ENCODE data around the gene PLP1.
"Not testable (repeated sequence)": the region's sequence is repeated elsewhere in the genome, so short reads cannot be mapped to it uniquely, and the experiment has no call there.

PLP1 gene, protein sequence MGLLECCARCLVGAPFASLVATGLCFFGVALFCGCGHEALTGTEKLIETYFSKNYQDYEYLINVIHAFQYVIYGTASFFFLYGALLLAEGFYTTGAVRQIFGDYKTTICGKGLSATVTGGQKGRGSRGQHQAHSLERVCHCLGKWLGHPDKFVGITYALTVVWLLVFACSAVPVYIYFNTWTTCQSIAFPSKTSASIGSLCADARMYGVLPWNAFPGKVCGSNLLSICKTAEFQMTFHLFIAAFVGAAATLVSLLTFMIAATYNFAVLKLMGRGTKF

DNA sequence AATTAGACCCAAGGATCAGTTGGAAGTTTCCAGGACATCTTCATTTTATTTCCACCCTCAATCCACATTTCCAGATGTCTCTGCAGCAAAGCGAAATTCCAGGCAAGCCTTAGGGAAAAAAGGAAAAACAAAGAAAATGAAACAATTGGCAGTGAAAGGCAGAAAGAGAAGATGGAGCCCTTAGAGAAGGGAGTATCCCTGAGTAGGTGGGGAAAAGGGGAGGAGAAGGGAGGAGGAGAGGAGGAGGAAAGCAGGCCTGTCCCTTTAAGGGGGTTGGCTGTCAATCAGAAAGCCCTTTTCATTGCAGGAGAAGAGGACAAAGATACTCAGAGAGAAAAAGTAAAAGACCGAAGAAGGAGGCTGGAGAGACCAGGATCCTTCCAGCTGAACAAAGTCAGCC, at the start of gene PLP1:
TSS of gene PLP1 (plus strand) at position 295 of the 400 bp plus-strand sequence. CDS start 156 bp downstream, outside the sequence.
- DNase-seq (ENCODE audit: low spot score), result no peak

- no peak for DNase-seq (ENCODE audit: low spot score)
Measured at GRCh38 chrX:103727115-103727514, 49.5 kb upstream of the PLP1 start.

DNA sequence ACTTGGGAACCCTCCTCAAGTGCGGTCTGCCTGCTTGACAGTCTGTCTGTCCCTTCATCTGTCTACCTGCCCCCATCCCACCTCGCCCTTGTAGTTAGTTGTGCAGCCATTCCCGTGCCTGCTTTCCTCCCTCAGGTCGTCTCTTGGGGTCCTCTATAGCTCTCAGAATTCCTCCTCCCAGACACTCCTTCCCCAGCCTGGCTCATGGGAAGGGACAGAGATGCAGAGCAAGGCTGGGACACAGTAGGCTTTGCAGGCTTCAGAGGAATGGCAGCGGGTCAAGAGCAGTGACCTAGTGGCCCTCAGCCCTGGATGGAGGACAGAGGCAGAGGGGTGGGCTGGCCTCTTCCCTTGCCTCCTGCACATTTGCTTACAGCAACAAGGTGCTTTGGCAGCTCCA, 47.6 kb upstream of the PLP1 start:
- DNase-seq (ENCODE audit: low spot score), result no peak

DNA sequence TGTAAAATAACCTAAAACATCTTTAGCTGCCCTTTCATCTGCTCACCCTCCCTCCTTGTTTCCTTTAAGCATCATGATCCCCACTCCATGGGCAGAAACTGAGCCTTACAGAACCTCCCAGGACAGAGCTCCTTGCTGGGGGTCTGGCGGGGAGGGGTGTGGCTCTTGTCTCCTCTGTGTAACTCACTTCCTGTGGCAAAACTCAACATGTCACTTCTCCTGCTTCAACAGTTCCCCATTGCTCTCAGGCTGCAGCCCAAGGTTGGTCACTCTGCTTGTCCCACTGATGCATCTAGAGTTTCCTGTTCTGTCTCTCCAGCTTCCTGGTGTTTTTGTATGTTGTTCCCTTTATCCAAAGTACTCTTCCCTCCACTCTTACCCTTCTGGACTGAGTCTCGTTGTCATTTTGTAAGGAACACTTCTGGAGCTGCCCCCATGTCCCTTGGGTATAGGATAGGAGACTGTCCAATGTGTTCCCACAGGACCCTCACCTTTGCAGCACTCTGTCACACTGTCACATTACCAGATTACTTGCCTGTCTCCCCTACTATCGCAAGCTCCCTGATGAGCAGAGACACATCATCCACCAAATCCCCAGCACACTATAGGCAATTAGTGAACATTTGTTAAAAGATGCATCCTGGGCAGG, 46.4 kb upstream of the PLP1 start:
- DNase-seq (ENCODE audit: low spot score), result no peak

- DNase-seq (ENCODE audit: low spot score), result peak; percentile 64
Measured at GRCh38 chrX:103730796-103731493, 45.7 kb upstream of the PLP1 start.

GRCh38 chrX:103733017-103733416, 43.6 kb upstream of the PLP1 start:
- no peak for DNase-seq (ENCODE audit: low spot score)

- DNase-seq (ENCODE audit: low spot score), result no peak
Measured at GRCh38 chrX:103734125-103734760, 42.4 kb upstream of the PLP1 start.

DNA sequence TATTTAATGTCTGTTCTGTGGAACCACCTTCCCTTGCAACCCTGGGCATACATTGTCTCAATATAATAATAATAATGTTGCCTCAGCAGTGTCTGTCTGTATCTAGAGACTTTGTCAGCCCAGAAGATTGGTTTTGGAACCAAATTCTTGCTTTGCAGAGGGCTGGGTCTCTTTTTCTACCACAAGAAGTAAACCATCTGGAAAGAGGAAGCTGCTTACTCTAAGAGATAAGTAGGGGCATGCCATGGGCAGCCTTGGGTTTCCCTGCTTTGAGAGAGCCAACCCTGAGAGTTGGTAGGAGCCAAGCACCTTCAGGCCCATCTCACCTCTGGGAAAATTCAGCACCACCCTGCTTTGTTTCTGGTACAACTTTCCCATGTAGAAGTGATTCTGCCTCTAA, 38.9 kb upstream of the PLP1 start:
- DNase-seq (ENCODE audit: low spot score), result no peak

DNA sequence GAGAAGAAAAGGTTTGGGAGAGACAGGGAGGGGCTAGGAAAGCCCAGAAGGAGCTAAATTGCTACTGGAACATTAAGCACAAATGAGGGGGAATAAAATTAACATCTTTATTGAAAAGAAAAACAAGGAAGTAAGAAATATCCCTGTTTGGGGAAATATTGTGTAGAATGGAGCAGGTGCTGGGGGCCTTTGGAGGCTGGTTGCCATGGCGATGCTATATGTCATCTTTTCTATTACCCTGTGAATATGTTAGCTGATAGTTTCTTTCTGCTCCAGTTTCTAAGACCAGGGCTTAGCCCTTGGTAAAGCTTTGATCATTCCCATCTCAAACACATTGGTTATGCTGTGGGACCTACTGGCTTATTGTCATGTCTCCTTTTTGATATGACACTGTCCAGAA, 37.2 kb upstream of the PLP1 start:
- no peak for DNase-seq (ENCODE audit: low spot score)

GRCh38 chrX:103741879-103742278, 34.8 kb upstream of the PLP1 start:
- DNase-seq (ENCODE audit: low spot score), result no peak

DNA sequence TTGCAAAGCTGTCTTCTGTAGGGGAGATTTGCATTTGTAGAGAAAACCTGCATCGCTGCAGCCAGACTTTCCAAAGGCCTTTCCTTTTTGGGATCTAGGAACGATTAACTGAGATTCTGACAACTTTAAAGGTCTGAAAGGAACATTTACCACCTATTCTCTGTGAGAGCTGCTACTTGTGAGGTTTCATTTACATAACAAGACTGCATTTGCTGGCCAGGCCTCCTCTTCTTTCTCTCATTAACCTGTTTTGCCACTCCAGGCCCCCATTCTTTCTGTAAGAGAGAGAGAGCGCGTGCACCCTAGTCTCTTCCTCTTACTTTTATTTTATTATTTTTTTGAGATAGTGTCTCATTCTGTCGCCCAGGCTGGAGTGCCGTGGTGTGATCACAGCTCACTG, 34.3 kb upstream of the PLP1 start:
- DNase-seq (ENCODE audit: low spot score), result no peak

DNA sequence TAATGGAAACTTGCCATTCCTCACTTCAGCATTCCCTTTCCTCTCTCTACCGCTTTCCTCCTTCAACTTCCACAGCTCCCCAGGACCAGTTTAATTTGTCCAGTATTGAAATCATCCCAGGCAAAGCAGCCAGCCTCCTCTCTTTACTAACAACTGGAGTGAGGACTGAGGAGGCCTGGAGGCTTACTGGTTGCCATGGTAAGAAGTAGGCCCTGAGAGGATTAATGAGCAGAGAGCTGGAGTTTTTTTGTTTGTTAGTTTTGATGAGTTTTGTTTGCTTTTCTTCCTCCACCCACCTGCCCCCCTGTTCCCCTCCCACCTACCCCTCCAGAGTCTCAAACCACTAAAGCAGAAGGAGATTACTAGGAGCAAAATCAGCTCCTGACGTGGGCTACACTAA, 29.5 kb upstream of the PLP1 start:
- no peak for DNase-seq (ENCODE audit: low spot score)

- DNase-seq (ENCODE audit: low spot score), result no peak
Measured at GRCh38 chrX:103754401-103754800, 22.2 kb upstream of the PLP1 start.

GRCh38 chrX:103756736-103757135, 19.9 kb upstream of the PLP1 start:
- no peak for DNase-seq (ENCODE audit: low spot score)

DNA sequence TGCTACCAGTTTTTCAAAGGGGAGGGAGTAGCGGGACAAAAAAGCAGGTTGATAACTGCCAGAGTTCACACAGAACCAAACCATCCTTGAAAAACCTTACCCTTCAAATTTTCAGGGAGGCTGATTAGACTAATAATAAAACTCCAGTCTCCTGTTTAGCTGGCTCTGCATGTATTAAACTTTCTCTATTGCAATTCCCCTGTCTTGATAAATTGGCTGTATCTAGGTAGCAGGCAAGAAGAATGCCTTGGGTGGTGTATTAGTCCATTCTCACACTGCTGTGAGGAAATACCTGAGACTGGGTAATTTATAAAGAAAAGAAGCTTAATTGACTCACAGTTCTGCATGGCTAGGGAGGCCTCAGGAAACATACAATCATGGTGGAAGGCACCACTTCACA, 18.1 kb upstream of the PLP1 start:
- DNase-seq (ENCODE audit: low spot score), result no peak

DNA sequence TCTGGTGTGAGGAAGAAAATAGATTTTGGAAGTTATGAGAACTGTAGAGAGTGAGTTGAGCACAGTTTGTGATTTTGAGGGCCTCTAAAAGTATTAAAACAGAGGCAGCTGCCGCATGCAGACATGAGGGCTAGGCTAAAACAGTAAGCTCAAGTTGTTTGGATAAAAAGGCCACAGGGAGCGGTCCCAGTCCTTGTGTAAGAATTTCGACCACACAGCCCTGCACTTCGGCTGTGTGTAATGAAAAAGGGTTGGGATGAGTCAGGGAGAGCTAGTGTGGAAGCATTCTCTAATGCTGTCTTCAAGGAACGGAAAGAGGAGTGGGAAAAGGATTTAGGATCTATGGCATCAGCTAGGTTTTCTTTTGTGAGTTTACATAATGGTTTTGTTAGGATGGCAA, 13.1 kb upstream of the PLP1 start:
- DNase-seq (ENCODE audit: low spot score), result not testable (repeated sequence)

DNA sequence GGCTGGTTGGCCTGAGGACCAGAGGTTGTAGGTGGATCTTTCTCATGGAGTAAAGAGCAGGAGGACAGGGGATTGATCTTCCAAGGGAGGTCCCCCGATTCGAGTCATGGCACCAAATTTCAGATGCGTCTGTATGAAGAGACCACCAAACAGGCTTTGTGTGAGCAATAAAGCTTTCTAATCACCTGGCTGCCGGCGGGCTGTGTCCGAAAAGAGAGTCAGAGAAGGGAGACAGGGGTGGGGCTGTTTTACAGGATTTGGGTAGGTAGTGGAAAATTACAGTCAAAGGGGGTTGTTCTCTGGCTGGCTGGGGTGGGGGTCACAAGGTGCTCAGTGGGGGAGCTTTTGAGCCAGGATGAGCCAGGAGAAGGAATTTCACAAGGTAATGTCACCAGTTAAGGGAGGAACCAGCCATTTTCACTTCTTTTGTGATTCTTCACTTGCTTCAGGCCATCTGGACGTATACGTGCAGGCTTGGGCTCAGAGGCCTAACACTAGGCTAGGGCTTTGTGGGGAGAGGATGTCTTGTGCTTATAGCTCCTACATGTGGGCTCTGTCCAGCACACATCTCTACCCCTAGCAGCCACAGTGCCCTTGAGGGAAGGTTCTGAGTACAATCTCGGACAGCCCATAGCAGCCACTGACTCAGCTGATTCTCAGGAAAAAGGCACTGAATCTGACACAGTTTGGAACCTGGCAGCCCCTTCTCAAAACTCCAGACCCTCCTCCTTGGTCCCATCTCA, 9.7 kb upstream of the PLP1 start:
- DNase-seq (ENCODE audit: low spot score), result not testable (repeated sequence)

GRCh38 chrX:103773445-103773844, 3.2 kb upstream of the PLP1 start:
- no peak for DNase-seq (ENCODE audit: low spot score)

- no peak for DNase-seq (ENCODE audit: low spot score)
Measured at GRCh38 chrX:103774070-103774642, 2.5 kb upstream of the PLP1 start.

GRCh38 chrX:103779141-103779789, 2.6 kb downstream of the PLP1 start:
- DNase-seq (ENCODE audit: low spot score), result no peak
